Activated CD4-positive, CD25-positive, alpha-beta regulatory T cell treated with anti-CD3 and anti-CD28 coated beads, Interleukin-2, amount 50 U/mL, for 72 hours (primary cell): ENCODE measurements around the gene LYRM4.
A peak's percentile ranks its signal among the peaks of the same experiment; 100 is the strongest.

Source experiments
- DNase-seq: peaks from one replicate; pipeline ENCODE4 v3.0.0; 2021

The LYRM4 gene

DNA sequence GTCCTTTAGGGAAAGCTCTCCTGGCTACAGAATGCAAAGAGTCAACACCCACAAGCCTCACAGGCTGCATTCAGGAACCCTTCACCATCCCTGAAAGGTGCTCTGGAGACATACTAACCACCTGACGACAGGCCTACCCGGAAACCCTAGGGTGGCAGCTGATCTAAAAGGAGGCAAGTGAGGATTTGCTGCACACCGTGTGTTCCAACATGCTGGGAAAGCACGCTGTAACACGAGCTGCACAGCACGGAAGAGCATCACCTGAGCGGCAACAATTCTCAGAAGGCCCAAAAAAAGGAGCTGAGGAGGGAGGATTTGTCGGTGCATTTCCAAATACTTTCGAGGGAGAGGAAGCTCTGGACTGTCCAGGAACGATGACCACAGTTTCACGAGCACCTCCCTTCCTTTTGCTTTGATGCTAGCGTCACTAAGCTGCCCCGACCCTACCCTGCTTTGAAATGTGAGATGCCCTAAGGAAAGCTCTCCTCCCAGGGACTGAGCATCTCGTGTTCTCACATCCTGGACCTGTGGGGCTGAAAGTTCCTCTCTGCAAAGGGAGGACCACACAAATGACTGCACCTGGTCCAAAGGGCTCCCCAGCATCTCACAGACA lies 88.6 kb downstream of the LYRM4 start:
- DNase-seq: no peak

DNA sequence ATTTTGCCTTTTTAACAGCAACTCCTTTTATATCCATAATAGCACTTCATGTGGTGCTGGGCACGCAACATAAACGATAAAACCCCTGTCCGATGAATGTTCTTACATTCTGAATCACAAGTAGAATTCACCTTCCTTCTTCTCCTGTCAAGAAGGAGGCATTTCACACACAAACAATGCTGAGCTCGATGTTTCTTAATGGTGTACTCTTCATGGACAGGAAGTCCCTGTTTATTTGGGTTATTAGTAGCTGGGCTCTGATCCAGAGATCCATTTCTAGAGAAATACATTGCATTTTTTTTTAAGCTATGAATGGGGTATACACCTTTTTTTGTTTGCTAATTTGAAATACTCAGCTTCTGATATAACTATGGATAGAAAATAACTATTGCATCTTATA lies 93.2 kb downstream of the LYRM4 start:
- no peak for DNase-seq

DNA sequence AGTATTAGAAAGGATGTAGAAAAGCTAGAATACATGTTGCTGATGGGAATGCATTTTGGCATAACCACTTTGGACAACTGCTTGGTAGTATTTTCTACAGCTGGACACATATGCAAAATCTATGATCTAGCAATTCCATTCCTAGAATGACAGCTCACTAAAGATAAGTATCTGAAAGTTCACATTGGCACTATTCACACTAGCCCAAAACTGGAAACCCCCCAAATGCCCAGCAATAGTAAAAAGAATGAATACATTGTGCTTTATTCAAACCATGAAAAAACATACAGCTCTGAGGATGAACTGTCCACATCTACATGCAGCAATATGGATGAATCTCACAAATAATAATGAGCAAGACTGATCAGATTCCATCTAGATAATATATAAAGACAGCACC lies 96.7 kb downstream of the LYRM4 start:
- no peak for DNase-seq

DNA sequence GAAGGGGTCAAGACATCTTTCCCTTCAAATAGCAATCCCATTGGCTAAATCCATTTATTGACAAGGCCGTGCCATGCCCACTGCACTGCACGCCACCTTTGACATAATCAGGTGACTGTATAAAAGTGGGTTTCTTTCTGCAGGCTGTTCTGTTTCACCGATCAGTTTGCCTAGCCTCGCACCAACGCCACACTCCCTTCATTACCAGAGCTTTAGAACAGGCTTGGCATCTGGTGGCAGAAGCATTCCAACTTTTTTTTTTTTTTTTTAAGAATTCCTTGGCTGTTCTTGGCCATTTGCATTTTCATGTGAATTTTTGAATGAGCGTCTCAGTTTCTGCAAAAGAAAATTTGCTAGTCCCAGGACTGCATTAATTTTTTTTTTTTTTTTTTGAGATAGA lies 97.5 kb downstream of the LYRM4 start:
- no peak for DNase-seq

DNA sequence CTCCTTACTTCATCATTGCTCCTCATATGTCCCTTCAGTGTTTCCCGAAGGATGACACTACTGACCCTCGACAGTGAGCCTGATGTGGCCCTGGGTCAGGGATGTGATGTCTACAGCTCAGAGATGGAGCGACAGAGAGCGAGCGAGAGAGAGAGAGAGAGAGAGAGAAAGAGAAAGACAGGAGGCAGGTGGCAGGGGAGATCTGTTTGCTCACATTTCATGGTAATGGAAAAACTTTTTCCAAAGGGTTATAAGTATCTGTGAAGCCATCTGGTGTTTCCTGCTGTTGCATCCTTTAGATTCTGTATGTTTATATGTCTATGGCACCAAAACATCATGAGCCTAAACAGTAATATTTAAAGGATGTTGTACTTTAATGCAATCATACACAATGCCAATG lies 98.4 kb downstream of the LYRM4 start:
- DNase-seq: no peak

DNA sequence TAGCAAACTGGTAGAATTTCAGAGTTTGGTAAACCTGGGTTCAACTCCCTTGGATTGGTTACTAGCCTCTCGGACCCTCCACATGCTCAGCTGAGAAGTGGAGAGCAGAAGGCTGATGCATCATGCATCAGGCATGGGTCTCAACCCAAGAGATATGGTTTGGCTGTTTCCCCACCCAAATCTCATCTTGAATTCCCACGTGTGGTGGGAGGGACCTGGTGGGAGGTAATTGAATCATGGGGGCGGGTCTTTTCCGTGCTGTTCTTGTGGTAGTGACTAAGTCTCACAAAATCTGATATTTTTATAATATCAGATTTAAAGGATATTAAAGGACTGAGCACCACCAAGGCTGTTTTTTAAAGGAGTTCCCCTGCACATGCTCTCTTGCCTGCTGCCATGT lies 100.5 kb downstream of the LYRM4 start:
- DNase-seq: no peak

DNA sequence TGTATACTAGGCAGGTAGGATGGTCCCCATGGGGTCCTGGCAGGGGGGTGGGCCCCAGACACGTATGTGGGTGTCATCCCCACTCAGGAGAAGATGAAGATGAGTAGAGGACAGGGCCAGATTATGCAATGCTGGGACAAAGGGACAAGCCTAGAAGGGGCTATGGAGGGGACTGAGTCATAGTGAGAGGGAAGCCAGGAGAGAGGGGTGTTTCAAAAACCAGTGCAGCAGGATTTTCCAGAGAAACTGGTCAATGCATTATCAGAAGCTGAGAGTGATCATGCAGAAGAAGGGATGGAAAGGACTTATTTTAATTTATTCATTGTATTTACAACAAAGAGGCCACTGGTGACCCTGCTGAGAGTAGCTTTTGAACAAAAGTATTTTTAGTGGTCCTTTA lies 101.6 kb downstream of the LYRM4 start:
- no peak for DNase-seq

DNA sequence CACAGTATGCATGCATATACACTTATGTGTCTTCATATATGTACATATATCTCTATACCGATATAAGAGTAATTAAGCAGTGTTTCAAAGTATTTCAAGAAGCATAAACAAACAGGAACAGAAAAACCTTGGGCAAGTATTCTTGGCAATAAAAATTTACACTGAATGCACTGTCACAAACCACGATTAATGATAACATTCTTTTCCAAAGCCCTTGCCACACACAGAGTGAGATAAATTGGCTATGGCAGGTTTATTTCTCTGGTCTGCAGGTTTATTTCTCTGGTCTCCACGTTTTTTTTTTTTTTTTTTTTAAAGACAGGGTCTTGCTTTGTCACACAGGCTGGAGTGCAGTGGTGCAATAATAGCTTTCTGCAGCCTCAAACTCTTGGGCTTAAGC lies 102.6 kb downstream of the LYRM4 start:
- DNase-seq: no peak

DNA sequence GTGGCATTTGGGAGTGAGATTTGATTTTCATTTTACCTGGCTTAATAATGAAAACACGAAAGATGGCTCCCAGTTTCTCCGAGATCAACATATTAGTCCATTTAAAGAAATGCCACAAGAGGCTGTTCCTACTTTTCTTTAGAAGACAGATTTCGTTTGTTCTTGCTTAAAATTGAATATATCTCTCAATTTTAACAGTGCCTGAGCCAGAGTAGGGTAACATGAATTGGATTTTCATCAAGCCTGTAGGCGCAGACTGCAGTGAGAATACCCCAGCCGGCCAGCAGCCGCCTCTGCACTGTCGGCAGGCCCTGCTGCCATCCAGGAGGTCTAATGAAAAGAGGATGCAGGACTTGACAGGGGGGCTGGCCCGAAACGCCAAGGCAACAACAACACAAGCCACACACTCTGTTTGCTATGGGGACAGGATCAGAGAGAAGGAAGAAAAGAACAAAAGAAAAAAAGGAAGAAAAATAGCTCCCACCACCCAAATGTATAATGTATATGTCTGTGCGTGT lies 103.1 kb downstream of the LYRM4 start:
- no peak for DNase-seq

DNA sequence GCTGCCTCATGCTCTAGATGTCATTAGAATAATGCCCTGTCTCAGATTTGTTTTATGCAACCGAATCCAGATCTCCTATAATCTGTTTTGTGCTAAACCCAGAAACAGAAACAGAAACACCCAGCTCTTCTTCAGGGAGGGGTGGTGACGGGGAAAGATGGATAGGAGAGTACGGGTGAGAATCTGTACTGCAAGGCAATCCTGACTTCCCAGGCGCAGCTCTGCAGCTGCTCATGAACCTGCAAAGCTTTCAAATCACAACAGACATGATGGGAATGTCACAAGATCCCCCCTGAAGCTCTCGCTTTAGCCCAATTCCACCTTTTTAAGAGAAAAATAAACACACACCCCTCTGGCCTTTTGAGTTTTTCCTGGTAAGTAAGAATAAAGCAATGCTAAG lies 104.1 kb downstream of the LYRM4 start:
- no peak for DNase-seq

DNA sequence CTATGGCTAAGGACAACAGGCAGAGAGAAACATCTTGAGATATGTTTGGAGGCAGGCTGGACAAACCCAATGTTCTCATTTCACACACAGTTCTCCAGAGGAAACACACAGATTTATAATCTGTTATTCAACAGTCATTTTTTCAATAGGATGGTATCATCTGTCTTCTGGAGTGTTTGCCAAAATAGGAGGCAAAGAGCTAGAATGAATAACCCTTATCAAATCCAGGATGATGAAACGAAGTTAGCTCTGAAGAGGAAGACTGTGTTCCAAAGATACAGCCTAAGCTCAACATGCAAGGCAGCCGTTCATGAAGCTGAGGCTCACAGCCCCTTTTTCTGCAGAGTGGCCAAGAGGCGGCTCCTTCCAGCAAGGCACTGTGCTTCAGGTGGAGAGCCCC lies 104.8 kb downstream of the LYRM4 start:
- no peak for DNase-seq

DNA sequence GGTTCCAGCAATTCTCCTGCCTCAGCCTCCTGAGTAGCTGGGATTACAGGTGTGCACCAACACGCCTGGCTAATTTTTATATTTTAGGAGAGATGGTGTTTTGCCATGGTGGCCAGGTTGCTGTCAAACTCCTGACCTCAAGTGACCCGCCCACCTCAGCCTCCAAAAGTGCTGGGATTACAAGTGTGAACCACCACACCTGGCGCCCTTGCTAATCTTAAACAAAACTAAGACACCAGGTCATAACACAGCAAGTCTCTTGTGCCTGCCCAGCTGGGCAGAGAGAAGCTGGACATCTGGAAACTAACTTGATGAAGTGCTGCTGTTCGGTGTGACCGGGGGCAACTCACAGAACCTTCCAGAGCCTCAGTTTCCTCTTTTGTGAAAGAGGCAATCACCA lies 107.6 kb downstream of the LYRM4 start:
- no peak for DNase-seq

DNA sequence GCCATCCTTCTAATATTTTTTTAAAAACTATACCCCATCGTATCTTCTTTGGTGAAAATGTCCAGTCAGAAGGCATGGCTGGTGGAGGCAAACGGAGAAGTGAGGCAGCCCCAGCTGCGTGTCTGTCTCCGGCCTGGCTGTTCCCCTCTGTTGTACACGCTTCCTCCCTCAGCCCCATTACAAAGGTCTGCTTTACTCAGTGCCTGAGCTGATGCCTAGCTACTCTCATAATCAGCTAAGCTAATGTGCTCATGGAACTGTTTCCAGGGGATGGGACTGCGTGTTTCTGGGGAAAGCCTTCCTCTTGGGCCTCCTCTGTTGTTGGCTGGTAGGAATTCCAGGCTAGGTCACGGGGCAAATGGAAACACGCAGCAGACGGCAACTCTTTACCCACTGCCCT lies 108.3 kb downstream of the LYRM4 start:
- no peak for DNase-seq

DNA sequence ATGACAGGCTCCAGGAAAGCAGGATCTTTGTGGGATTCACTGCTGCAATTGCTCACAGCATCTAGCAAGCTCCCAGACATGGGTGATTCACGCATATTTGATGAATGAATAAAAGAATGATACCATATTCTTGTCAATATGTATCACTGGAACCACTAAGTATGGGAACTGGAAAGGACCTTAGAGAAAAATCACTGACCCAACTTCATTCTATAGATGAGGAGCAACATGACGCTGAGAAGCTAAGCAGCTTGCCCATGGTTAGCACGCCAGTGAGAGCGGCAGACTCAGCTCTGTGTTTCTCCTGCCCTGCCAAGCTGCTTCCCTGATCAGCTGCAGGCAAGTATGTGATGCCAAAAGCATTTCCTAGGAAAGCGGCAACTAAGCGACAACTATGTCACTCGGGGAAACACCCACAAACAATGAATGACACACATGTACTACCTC lies 108.8 kb downstream of the LYRM4 start:
- no peak for DNase-seq

DNA sequence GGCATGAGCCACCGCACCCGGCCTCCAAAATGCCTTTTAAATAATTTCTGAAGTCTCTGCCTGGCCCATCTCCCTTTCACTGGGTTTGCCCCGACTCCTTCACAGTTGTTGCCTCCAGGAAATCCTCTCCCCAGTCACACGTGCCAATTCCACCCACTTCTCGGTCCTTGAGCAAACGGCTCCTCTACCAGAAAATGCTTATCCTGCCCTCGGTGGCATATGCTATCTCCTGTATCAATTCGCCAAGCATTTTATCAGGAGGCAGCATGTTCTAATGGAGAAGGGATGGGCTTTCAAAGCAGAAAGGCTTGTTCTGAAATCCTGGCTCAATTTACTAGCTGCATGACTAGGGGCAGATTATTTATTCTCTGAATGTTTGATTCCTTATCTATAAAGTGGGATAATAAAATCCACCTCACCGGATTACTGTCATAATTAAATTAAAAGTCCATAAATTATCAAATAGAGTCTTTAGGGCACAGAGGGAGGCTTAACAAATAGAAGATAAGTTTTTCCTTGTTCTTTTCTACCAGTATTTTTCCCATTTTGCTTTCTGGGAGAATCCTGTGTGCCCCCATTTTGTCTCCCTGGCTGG lies 109.3 kb downstream of the LYRM4 start:
- no peak for DNase-seq

DNA sequence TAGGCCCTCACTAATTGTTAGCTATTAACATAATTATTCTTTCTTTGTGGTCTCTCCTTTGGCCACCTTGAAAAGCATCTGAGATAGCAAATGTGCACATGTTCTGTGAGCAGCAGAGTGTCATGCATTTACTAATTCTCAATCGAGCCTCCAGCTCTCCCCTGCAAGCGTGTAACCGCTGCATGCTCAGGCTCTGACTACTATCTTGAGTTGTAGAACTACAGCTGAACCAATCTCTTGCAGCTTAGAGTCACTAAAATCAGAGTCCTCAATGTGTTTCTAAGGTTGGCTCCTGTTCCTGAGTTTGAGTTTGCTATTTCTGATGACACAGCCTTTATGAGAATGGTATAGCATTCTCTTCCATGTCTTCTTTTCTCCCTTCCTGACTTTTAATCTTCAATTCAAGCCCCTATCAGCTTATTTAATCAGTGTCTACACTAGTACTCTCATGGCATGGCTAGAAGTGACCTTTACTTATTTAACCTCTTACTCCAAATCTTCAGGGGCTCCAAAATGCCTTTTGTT lies 110.1 kb downstream of the LYRM4 start:
- DNase-seq: no peak

DNA sequence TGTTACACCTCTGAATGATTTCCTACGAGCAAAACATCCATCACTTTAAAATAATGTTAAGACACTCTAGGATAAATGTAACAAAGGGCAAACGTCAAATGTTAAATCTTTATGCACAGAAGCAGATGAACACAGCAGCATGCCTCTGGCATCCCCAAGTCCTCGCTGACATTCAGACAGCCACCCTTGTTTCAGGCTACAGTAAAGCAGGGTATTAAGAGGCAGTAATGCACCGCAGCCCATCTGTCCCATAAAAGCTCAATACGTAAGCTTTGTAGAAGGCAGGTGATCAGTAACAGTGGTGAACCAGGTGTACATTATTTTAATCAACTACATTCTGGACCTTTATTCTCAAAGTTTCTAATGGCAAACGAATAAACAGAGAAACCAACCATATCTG lies 110.9 kb downstream of the LYRM4 start:
- DNase-seq: no peak

DNA sequence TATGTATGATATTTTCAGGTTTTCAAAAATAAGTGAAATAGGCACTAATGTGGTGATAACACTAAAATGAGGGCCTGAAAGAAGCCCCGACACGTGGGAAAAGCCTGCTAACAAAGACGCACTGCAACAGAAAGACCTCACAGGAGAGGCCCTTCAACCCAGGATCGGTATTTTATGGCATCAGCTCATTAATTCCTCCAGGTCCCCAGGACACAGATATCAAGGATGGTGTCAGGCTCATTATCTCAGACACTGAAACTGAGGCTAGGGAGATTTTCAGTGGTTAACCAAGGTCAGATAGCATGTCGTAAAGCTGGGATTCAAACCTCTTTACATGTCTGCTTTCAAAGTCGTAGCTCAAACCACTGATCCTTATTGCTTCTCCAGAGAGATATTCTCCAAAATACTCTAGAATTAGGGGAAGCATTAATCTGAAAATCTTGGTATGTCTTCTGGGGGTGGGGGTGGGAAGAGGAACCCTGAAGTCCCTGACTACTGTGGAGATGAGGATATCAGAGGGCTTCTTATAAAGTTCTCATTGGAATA lies 111.5 kb downstream of the LYRM4 start:
- no peak for DNase-seq

DNA sequence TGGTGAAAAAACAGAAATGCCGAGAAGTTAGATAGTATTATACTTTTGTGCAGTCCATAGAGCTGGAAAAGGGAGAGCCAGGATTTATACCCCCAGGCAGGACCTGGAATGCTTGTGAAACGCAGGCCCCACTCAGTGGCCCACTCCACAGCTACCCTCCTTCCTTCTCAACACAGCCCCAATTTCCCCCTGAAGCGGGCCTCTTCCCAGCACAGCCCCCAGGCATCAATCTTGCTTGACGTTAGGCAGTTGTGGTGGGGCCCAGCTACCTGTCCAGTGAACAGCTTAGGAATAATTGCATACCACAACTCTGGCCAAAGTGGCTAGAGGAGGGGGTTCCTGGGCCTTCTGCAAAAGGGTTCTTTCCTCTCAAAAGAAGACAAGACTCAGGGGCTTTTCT lies 114.4 kb downstream of the LYRM4 start:
- DNase-seq: no peak

DNA sequence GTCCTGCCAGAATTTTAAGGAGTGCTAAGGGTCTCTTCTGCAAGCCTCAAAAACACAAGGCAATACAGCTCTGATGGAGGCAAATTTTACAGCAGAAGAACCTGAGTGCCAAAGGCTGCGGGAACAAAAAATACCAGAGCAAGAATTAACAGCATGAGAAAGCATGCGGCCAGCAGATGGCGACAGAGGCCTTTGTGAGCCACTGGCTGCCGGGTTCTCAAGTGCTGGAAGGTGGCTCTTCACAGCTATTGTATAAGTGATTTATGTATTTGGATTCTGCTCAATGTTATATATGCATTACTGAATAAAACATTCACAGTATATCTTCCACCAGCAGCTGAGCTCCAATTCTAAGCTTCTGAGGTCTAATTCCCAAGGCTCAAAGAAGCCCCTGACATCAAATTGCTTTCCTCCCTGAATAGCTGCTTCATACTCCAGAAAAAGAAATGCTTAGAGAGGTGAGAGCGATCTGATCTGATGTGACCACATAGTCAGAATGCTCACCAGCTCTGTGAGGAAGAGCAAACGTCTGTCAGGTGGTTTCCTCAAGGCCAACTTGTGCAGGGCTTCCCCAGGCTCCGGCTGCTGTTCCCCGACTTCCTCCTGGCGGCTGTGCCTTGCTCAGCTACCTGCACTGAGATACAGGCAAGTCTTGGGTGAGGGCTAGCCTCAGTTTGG lies 117.0 kb downstream of the LYRM4 start:
- DNase-seq: peak; percentile 83

DNA sequence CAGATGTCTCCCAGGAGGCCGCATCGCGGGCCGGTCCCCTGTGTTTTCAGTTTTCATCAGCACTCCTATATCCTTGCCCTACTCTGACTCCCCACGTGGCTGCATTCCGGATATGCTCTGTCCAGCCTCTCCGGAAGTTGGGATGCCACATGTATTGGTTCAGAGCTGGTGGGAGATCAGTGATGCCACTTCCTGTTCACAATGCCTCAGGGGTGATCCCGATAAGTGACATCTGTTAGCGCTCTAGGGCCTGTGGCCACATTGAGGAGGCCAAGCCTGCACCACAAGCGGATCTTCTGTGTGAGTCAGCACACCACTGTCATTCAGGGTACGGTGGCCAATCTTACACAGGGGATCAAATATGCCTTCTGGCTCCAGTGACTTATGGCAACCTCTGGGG lies 117.8 kb downstream of the LYRM4 start:
- no peak for DNase-seq

DNA sequence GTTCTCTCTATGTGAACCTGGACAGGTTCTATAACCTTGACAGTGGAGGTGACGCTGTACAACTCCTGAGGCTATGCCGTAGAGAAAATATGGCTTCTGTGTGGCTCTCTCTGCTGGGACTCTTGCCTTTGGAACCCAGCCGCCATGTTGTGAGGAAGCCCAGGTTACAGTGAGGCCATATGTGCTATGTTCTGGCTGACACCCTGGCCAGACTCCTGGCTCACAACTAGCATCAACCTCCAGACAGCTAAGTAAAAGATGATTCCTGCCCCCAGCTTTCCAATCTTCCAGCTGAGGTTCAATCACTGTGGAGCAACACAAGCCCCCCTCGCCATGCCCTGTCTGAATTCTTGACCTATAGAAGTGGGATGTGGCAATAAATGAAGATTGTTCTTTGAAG lies 118.6 kb downstream of the LYRM4 start:
- DNase-seq: no peak

DNA sequence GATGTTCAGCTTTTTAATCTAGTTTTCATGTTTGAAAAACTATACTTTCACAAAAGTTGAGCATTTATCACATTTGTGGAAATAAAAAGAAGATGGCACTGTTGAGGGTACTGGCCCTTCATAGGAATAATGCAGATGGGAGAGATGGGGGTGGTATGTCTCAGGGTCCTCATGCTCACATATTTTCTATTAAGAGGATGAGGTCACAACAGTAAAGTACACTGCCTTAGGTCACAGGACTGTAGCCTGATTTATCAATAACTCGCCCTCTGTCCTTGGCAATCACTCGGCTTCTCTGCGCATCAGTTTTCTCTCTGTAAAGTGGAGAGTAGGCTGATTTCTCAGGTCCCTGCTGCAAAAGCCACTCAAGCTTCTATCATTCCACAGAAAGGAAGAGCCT lies 119.7 kb downstream of the LYRM4 start:
- DNase-seq: no peak
